ENCODE results near the gene RUNDC3A.

DNA sequence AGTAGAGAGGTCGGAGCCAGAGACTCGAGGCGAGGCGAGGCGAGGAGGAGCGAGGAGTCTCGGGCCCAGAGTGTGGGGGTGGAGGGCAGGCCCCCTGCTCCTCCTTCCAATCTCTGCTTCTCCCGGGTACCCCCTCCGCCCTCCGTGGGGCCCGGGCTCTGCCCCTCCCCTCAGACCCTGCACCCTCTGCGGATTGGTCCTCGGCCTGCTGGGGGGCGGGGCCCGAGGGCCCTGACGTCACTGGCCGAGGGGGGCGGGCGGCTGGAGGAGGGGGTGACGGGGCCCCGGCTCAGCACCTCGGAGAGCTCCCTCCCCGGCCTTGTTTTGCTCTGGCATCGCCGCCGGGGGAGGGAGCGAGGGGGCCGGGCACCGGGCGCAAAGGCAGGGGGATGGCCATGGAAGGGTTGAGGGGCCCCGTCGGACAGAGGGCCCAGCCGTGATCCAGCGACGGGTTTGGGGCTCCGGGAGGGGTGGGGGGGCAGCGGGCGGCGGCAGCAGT, at the start of gene RUNDC3A:
- no peak; the same call in 1 of the 2 replicates for TF ChIP-seq JUN (CRISPR knock-in tag; IDR thresholded peaks at IDR 0.05)
- no peak for TF ChIP-seq EP300 (IDR thresholded peaks at IDR 0.05; ENCODE audit: low read depth in 2 of 2, low read length in 2 of 2)
- TF ChIP-seq EP300 (CRISPR knock-in tag; IDR thresholded peaks at IDR 0.05; ENCODE audit: borderline replicate concordance): no peak; the same call in 1 of the 2 replicates
- no peak for TF ChIP-seq FOXP1 (IDR thresholded peaks at IDR 0.05)
- 0 out of 2 replicates have a peak, but pooled peaks have one; percentile 6 for TF ChIP-seq FOXP1 (CRISPR knock-in tag; IDR thresholded peaks at IDR 0.05)
- TF ChIP-seq, protein P1, sequence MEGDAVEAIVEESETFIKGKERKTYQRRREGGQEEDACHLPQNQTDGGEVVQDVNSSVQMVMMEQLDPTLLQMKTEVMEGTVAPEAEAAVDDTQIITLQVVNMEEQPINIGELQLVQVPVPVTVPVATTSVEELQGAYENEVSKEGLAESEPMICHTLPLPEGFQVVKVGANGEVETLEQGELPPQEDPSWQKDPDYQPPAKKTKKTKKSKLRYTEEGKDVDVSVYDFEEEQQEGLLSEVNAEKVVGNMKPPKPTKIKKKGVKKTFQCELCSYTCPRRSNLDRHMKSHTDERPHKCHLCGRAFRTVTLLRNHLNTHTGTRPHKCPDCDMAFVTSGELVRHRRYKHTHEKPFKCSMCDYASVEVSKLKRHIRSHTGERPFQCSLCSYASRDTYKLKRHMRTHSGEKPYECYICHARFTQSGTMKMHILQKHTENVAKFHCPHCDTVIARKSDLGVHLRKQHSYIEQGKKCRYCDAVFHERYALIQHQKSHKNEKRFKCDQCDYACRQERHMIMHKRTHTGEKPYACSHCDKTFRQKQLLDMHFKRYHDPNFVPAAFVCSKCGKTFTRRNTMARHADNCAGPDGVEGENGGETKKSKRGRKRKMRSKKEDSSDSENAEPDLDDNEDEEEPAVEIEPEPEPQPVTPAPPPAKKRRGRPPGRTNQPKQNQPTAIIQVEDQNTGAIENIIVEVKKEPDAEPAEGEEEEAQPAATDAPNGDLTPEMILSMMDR (CRISPR knock-in tag; IDR thresholded peaks at IDR 0.05): no peak
- no peak for TF ChIP-seq CEBPB (IDR thresholded peaks at IDR 0.05; ENCODE audit: borderline replicate concordance, low read depth, low read length)
- TF ChIP-seq HNRNPLL (IDR thresholded peaks at IDR 0.05; ENCODE audit: low read depth, low read length, poor library complexity, severe bottlenecking): no peak
- peak; percentile 72; the same call in 1 of the 2 replicates for TF ChIP-seq FOXK1 (CRISPR knock-in tag; IDR thresholded peaks at IDR 0.05; ENCODE audit: borderline replicate concordance, low read depth)
- peak; percentile 89; the same call in 1 of the 2 replicates for TF ChIP-seq ZNF124 (CRISPR knock-in tag; IDR thresholded peaks at IDR 0.05)
- no peak for TF ChIP-seq SUZ12 (IDR thresholded peaks at IDR 0.05; ENCODE audit: low read depth, low read length)
- no peak for TF ChIP-seq IKZF4 (CRISPR knock-in tag; IDR thresholded peaks at IDR 0.05; ENCODE audit: borderline replicate concordance, low read depth, not compliant biosample characterization)
- peak; percentile 85 to 98 for TF ChIP-seq REST (IDR thresholded peaks at IDR 0.05; ENCODE audit: borderline replicate concordance in 1 of 2, low read depth in 1 of 2, low read length in 2 of 2)
